Activated CD8-positive, alpha-beta memory T cell treated with anti-CD3 and anti-CD28 coated beads for 48 hours (primary cell): ENCODE data around the gene ZFYVE28.
"Not testable (repeated sequence)": the region's sequence is repeated elsewhere in the genome, so short reads cannot be mapped to it uniquely, and the experiment has no call there.

ENCODE experiments used
- DNase-seq, 3 experiments: peaks; one replicate each; pipeline ENCODE4 v3.0.0-alpha.2; 2020; ENCODE audit warnings: low read depth in 2 of 3, low spot score in 2 of 3

Gene ZFYVE28

DNA sequence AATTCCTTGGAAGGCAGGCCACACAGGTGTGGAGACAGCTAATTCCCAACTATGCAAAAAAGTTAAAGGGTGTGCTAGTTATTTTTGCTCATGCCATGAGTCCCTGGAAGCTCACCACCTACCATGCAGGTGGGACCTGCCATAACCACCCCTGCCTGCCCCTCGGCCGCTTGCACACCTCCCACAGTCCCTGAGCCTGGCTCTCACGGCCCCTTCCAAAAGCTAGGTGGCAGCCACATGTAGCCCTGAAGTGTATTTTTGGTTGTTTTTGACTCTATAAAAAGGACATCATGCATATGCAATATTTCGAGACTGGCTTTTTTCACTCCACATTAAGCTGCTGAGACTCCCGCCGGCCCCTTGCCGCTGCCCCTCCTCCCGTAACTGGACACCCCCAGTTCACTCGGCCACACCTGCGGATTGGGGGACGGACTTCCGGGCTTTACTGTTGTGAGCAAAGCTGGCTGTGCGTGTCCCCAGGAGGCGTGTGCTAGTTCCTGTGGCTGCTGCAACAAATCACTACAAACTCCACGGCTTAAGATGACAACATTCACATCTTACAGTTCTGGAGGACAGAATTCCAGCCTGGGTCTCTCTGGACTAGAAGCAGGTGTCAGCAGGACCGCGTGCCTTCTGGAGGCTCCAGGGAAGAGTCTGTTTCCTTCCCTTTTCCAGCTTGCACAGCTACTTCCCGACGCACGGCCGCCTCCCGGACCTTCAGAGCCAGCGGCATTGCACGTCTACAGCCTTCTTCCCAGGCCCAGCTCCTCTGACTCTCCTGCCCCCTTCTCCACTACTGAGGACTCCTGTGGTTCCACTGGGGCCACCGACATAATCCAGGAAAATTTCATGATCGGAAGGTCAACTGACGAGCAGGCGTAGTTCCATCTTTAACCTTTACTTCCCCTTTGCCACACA, 24.8 kb downstream of the ZFYVE28 start:
- no peak for DNase-seq

- no peak for DNase-seq
These were observed 27.5 kb downstream of the ZFYVE28 start for GRCh38 chr4:2390784-2391421.

- DNase-seq, result no peak
These were observed 28.3 kb downstream of the ZFYVE28 start for GRCh38 chr4:2390146-2390545.

GRCh38 chr4:2389691-2390090, 28.8 kb downstream of the ZFYVE28 start:
- no peak for DNase-seq

DNA sequence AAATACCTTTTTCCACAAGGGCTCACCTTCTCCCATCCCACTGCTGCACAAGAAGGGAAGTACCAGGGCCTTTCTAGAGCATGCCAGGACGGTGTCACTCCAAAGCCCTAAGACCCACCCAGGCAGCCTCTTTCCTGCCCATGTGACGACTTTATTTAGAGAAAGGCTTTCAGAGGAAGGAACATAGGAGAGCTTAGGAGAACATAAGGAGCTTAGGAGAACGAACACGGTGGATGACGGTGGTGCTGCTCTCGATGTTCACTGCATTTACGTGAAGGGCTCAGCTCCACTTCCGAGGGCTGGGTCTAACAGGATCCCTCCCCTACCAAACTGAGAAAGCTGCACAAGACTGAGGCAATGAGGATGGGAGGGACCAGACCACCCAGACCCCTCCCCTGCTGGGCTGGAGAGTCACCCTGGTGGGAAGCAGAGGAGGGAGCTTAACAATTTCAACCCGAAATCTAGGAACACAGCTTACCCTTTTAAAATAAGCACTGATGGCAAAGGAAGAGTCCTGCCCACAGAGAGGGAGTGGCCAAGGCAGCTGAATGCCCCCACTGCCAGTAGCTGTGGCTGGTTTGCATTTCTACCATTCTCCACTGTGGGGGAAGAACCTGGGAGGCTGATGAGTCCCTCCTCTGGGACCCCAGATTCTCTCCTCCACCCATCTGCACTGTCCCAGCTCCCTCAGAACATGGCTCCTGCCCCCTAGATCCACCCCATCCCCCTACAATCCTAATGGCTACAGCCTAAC, 29.8 kb downstream of the ZFYVE28 start:
- DNase-seq, result no peak

DNA sequence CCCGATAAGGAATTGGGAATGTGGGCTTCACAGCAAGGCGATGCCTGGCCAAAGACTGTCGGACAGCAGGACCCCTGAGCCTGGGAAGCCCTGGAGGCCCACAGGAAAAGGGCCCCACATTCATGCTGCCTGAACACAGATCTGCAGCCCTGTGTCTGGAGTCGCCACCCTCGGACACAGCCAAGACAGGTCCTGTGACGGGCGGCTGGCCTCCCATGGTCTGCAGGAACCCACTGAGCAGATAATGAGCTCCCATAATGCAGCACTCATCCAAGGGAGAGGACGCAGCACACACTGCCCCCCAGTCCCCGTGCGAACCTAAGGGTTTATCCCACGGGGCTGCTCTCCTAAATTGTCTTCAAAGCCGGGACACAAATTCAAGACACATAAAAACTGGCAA, 30.6 kb downstream of the ZFYVE28 start:
- DNase-seq, result no peak

GRCh38 chr4:2387218-2387617, 31.2 kb downstream of the ZFYVE28 start:
- DNase-seq, result no peak

DNA sequence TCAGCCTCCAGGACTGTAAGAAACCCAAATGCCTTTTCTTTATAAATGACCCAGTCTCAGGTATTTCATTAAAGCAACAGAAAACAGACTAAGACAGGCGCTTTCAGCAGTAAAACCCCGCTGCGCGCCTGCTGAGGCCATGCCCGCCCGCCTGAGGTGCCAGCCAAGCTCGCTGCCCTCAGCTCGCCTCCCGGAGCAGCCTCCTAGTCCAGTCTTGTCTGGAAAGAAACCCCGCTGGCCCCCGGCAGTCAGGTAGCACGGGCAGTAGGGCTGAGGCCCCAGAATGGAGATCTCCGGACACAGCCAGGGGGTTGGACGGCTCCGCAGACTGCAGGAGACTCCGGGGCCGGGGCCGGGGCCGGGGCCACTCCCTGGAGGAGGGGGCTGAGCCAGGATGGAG, 31.7 kb downstream of the ZFYVE28 start:
- no peak for DNase-seq

- no peak for DNase-seq
These were observed 32.9 kb downstream of the ZFYVE28 start for GRCh38 chr4:2385516-2385915.

DNA sequence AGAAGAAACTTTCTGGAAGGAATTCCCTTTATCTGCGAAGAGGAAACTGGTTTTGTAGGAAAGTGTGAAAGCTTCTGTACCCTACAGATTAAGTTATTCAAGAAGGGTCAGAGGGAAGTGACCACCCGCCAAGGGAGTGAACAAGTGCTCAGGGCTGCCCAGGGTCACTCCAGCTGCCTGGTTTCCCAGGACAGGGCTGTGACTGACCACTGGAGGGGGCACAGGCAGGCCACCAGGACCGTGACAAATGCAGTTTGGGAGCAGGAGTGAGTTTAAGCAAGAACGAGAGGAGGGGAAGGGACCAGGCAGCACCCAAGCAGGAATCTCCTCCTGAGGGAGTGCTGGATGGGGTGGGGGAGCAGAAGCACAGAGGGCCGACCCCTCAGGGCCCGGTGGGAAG, 34.2 kb downstream of the ZFYVE28 start:
- DNase-seq, result no peak

DNA sequence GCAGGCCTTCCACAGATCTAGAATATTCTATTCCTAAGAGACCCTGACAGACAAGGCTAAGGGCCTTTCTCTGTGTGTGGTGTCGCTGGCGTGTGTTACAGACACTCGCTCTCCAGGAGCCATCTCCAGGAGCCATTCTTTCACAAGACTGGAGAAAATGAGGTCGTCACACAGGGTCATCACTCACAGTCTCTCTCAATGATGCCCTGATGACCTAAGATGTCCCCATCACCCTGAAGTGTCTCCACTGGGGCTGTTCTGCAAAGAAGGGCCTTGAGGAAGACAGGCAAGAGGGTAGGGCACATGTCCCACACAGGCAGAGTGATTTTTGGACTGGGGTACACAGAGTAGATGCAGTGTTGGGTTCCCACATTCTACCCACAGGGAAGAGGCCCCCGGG, 34.7 kb downstream of the ZFYVE28 start:
- no peak for DNase-seq

DNA sequence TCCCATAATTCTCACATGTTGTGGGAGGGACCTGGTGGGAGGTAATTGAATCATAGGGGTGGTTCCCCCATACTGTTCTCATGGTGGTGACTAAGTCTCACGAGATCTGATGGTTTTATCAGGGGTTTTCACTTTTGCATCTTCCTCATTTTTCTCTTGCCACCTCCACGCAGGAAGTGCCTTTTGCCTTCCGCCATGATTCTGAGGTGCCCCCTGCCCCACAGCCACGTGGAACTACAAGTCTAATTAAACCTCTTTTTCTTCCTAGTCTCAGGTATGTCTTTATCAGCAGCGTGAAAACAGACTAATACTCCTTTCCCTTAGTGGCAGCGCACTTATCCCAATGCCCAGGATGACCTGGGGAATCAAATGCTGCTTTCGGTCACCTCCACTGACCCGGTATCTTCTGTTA, 35.2 kb downstream of the ZFYVE28 start:
- DNase-seq, result not testable (repeated sequence)

GRCh38 chr4:2382769-2383202, 35.7 kb downstream of the ZFYVE28 start:
- not testable (repeated sequence) for DNase-seq

DNA sequence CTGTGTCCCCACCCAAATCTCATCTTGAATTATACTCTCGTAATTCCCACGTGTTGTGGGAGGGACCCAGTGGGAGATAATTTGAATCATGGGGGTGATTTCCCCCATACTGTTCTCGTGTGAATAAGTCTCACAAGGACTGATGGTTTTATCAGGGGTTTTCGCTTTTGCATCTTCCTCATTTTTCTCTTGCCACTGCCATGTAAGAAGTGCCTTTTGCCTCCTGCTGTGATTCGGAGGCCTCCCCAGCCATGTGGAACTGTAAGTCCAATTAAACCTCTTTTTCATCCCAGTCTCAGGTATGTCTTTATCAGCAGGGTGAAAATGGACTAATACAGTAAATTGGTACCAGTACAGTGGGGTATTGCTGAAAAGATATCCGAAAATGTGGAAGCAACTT, 37.9 kb downstream of the ZFYVE28 start:
- not testable (repeated sequence) for DNase-seq

GRCh38 chr4:2378898-2379297, 39.5 kb downstream of the ZFYVE28 start:
- DNase-seq, result no peak

DNA sequence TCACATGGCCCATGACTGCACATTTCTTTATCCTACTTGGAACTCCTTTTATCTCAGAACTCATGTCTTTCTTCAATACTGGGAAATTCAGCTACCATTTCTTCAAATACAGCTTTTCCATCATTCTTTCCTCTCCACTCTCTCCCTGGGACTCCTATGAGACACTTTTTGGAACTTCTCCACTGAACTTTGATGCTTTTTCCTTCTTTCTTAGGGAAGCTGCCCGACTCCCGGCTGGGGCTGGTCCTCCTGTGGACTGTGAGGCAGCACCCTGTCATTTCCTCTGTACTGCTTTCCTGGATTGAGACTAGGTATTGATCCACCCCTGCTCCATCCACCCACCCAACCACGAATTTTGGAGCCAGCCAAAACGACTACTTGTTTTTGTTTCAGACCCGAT, 40.0 kb downstream of the ZFYVE28 start:
- no peak for DNase-seq

DNA sequence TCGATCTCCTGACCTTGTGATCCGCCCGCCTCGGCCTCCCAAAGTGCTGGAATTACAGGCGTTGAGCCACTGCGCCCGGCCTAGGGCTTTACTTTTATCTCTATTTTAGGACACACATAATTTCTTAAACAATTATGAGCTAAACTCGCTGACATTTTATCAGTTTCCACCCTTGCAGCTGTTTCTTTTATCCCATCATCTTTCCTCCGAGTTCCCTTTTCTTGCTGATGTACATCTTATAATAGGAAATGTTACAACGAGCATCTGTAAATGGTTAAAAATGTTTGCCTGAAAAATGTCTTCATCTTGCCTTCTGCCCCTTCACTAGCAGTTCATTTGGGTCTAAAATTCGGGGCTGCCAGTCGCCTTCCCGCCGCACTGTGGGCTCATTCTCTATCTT, 41.2 kb downstream of the ZFYVE28 start:
- DNase-seq, result no peak

GRCh38 chr4:2375427-2375826, 43.0 kb downstream of the ZFYVE28 start:
- DNase-seq, result no peak

- DNase-seq, result no peak
These were observed 44.9 kb downstream of the ZFYVE28 start for GRCh38 chr4:2373532-2373931.

DNA sequence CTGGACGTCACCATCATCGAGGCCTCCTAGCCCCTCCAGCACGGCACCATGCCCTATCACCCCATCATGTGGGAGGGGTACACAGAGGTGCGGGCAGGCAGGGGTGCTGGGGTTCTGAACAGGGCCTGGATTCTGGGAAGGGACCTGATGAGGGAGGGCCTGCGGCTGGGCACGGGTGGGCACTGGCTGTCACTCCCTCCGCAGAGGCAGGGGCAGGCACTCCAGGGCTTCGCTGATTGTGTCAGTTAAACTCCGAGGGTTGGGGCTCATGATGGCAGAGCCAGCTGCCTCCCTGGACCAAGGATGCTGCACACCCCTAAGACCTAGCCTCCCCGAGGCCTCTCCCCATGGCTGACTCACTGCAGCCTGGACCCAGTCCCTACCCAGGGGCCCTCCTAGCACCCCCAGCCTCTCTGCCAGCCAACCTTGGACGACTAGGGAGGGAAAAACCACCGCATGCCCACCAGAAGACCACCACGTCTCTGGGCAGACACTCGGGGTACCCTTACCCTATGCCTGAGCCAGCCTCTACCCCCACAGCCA, 45.9 kb downstream of the ZFYVE28 start:
- DNase-seq, result no peak

DNA sequence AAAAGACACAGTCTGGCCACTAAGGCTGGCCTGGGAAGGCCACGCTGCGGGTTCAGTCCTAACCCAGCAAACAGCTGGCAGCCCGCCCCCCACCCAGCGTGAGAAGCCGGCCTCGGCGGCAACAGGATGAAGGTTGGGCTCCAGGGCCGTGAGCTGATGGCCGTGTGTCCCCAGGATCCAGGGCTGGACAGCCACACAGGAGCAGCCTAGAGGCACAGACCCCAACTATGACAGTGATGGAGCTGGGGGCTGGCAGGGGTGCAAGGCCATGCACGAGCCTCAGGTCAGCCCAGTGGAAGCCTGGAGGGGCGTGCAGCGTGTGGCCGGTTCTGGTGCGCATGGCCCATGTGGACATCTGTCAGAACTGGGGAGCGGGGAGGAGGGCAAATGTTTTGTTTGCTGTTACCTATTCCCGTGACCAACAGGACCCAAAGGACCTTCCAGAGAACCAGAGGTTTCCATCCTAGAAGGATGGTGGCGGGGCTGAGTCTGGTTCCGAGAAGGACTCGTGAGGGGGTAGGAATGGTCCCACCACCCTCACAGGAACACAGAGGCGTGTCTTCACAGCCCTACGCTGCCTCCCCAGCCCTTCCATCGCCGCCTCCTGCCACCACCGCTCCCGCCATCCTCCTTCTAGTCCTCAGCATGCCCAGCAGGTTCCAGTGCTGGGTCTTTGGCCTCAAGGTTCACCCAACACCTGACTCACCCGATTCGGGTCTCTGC, 46.5 kb downstream of the ZFYVE28 start:
- DNase-seq, result no peak
